H9 (cell line): ENCODE results near the gene STT3B. TPM values are rescaled to one million over a fixed set of nuclear protein-coding genes. Genes with fewer than 3 reads are reported as not detected.
A peak's percentile ranks its signal among the peaks of the same experiment; 100 is the strongest.

ENCODE experiments used
- DNase-seq: peaks from one replicate; pipeline ENCODE4 v3.0.0-alpha.2; 2017
- H2AFZ ChIP-seq: one replicate; pipeline ENCODE4 v1.6.1; 2013; ENCODE audit warnings: mild to moderate bottlenecking, low read length, control low read depth, moderate library complexity
- H2AK5ac ChIP-seq: 2 replicates; pipeline ENCODE4 v1.6.1; 2013; ENCODE audit warnings: low read length, control low read depth, mixed read lengths; ENCODE audit not compliant: insufficient read length
- H2BK120ac ChIP-seq: one replicate; pipeline ENCODE4 v1.6.1; 2013; ENCODE audit warnings: low read depth, mild to moderate bottlenecking, low read length, control low read depth, inconsistent platforms; ENCODE audit not compliant: poor library complexity, severe bottlenecking
- H2BK12ac ChIP-seq: 2 replicates; pipeline ENCODE4 v1.6.1; 2013; ENCODE audit warnings: low read length, control low read depth, mixed read lengths, low read depth; ENCODE audit not compliant: insufficient read length
- H2BK15ac ChIP-seq: 2 replicates; pipeline ENCODE4 v1.6.1; 2013; ENCODE audit warnings: low read depth, low read length, control low read depth
- H2BK20ac ChIP-seq: one replicate; pipeline ENCODE4 v1.6.1; 2013; ENCODE audit warnings: low read depth, mild to moderate bottlenecking, low read length, control low read depth, inconsistent platforms; ENCODE audit not compliant: poor library complexity, severe bottlenecking
- H2BK5ac ChIP-seq: 2 replicates; pipeline ENCODE4 v1.6.1; 2013; ENCODE audit warnings: low read length, control low read depth, mixed read lengths; ENCODE audit not compliant: insufficient read length
- H3K14ac ChIP-seq: 2 replicates; pipeline ENCODE4 v1.6.1; 2013; ENCODE audit warnings: low read length, control low read depth; ENCODE audit not compliant: insufficient read depth
- H3K18ac ChIP-seq: 2 replicates; pipeline ENCODE4 v1.6.1; 2013; ENCODE audit warnings: low read depth, mild to moderate bottlenecking, mixed read lengths, low read length, control low read depth; ENCODE audit not compliant: insufficient read length
- H3K23ac ChIP-seq: 2 replicates; pipeline ENCODE4 v1.6.1; 2013; ENCODE audit warnings: low read length, control low read depth, mixed read lengths, low read depth; ENCODE audit not compliant: insufficient read length
- H3K23me2 ChIP-seq: 2 replicates; pipeline ENCODE4 v1.6.1; 2013; ENCODE audit warnings: low read depth, mild to moderate bottlenecking, mixed read lengths, low read length, control low read depth; ENCODE audit not compliant: insufficient read length, poor library complexity, severe bottlenecking
- H3K27ac ChIP-seq: 2 replicates; pipeline ENCODE4 v1.5.1; 2013; ENCODE audit warnings: low read length, control low read depth, mixed read lengths, low read depth; ENCODE audit not compliant: insufficient read length
- H3K27me3 ChIP-seq: 2 replicates; pipeline ENCODE4 v1.6.1; 2013; ENCODE audit warnings: low read length, control low read depth, inconsistent platforms; ENCODE audit not compliant: insufficient read depth
- H3K4ac ChIP-seq: 2 replicates; pipeline ENCODE4 v1.6.1; 2013; ENCODE audit warnings: low read depth, mild to moderate bottlenecking, control low read depth, inconsistent platforms, low read length, moderate library complexity
- H3K4me1 ChIP-seq: 2 replicates; pipeline ENCODE4 v1.6.1; 2013; ENCODE audit warnings: low read length, control low read depth, inconsistent platforms; ENCODE audit not compliant: insufficient read depth
- H3K4me2 ChIP-seq: 2 replicates; pipeline ENCODE4 v1.6.1; 2013; ENCODE audit warnings: low read length, control low read depth, mixed read lengths; ENCODE audit not compliant: insufficient read length, insufficient read depth
- H3K56ac ChIP-seq: 2 replicates; pipeline ENCODE4 v1.6.1; 2013; ENCODE audit warnings: low read depth, mild to moderate bottlenecking, mixed read lengths, low read length, control low read depth; ENCODE audit not compliant: insufficient read length
- H3K79me1 ChIP-seq: 2 replicates; pipeline ENCODE4 v1.6.1; 2013; ENCODE audit warnings: low read depth, mild to moderate bottlenecking, moderate library complexity, low read length, control low read depth, inconsistent platforms; ENCODE audit not compliant: insufficient read depth, poor library complexity, severe bottlenecking
- H3K79me2 ChIP-seq: 2 replicates; pipeline ENCODE4 v1.6.1; 2013; ENCODE audit warnings: low read length, control low read depth, inconsistent platforms; ENCODE audit not compliant: insufficient read depth
- H3K9ac ChIP-seq: 2 replicates; pipeline ENCODE4 v1.6.1; 2013; ENCODE audit warnings: low read length, control low read depth, mixed read lengths; ENCODE audit not compliant: insufficient read length; ENCODE audit errors: extremely low read depth
- H3K9me3 ChIP-seq: one replicate; pipeline ENCODE4 v1.6.1; 2013; ENCODE audit warnings: low read depth, low read length, inconsistent platforms; ENCODE audit not compliant: control insufficient read depth
- H3T11ph ChIP-seq: one replicate; pipeline ENCODE4 v1.6.1; 2013; ENCODE audit warnings: mild to moderate bottlenecking, low read length, control low read depth, inconsistent platforms
- H4K20me1 ChIP-seq: one replicate; pipeline ENCODE4 v1.6.1; 2013; ENCODE audit not compliant: control insufficient read depth, insufficient read length, insufficient read depth
- H4K5ac ChIP-seq: 2 replicates; pipeline ENCODE4 v1.6.1; 2013; ENCODE audit warnings: low read depth, mild to moderate bottlenecking, mixed read lengths, low read length, control low read depth; ENCODE audit not compliant: insufficient read length
- H4K8ac ChIP-seq: replicated peaks from 2 replicates; pipeline ENCODE4 v1.6.1; 2013; ENCODE audit warnings: low read length, control low read depth, mixed read lengths, low read depth; ENCODE audit not compliant: insufficient read length
- H4K91ac ChIP-seq: 2 replicates; pipeline ENCODE4 v1.6.1; 2013; ENCODE audit warnings: low read depth, mild to moderate bottlenecking, moderate library complexity, mixed read lengths, low read length, control low read depth; ENCODE audit not compliant: insufficient read length
- H3K27ac Mint-ChIP-seq, 3 experiments: 2 replicates in 2 of 3; 3 replicates in 1 of 3; pipeline ENCODE4 v1.8.0; 2020 to 2021; ENCODE audit warnings: mixed read lengths in 3 of 3, mild to moderate bottlenecking in 1 of 3, moderate library complexity in 1 of 3
- H3K27me3 Mint-ChIP-seq: 2 replicates; pipeline ENCODE4 v1.8.0; 2021; ENCODE audit warnings: low read depth, mild to moderate bottlenecking, moderate library complexity, mixed read lengths
- H3K36me3 Mint-ChIP-seq, 3 experiments: 2 replicates in 2 of 3; 3 replicates in 1 of 3; pipeline ENCODE4 v1.8.0; 2020 to 2021; ENCODE audit warnings: low read depth in 3 of 3, mixed read lengths in 3 of 3; ENCODE audit not compliant: insufficient read depth in 1 of 3
- H3K4me1 Mint-ChIP-seq, 2 experiments: 2 replicates each; pipeline ENCODE4 v1.8.0; 2020; ENCODE audit warnings: mixed read lengths in 2 of 2
- H3K4me3 Mint-ChIP-seq, 2 experiments: 2 replicates in 1 of 2; 3 replicates in 1 of 2; pipeline ENCODE4 v1.8.0; 2020 to 2021; ENCODE audit warnings: mild to moderate bottlenecking in 2 of 2, mixed read lengths in 2 of 2, moderate library complexity in 1 of 2
- H3K9me3 Mint-ChIP-seq, 2 experiments: 2 replicates in 1 of 2; 3 replicates in 1 of 2; pipeline ENCODE4 v1.8.0; 2020; ENCODE audit warnings: mild to moderate bottlenecking in 2 of 2, mixed read lengths in 2 of 2, moderate library complexity in 1 of 2
- WGBS: extraction: QIAGEN DNeasy Blood & Tissue Kit; methylation state at CpG from one replicate; pipeline ENCODE4 v1.1.7; 2013; ENCODE audit warnings: missing lambda C conversion rate, low lambda C conversion rate, mixed read lengths; ENCODE audit not compliant: insufficient read length; ENCODE audit errors: extremely low coverage; 5-methylcytosine and 5-hydroxymethylcytosine counted together
- total RNA-seq: library from RNA; stranded (reverse); gene quantifications from 2 replicates; pipeline ENCODE4 v1.2.1, GENCODE V29; 2021
- TF ChIP-seq, protein P1 (sequence below): fragments of 200-600 bp; sonication (generic); conservative IDR thresholded peaks from 3 replicates; pipeline ENCODE4 v1.8.0; 2021; ENCODE audit warnings: antibody characterized with exemption, mild to moderate bottlenecking

The STT3B gene
- total RNA-seq, 1 experiment from 2014 or later: 79.9 TPM

GRCh38 chr3:31562525-31562924 lies 29.8 kb downstream of the STT3B start:
- no peak overlapping the region for H4K91ac ChIP-seq
- peak; percentile 88 for DNase-seq
- no peak overlapping the region for H3K18ac ChIP-seq
- Mint-ChIP-seq H3K4me3 (no peak overlapping the region), H3K9me3 (no peaks in the 10 kb centered on the region), H3K36me3 (no peaks in the 10 kb centered on the region), H3K27ac (peak overlapping the region in 2 of 3 experiments; percentile 21 to 81; a peak in 5 of 7 replicates), H3K4me1 (peaks cover 24 to 43% of the 10 kb centered on the region in 2 experiments), H3K27me3 (no peaks in the 10 kb centered on the region)
- no peaks in the 10 kb centered on the region for H3K23me2 ChIP-seq
- TF ChIP-seq, protein P1, sequence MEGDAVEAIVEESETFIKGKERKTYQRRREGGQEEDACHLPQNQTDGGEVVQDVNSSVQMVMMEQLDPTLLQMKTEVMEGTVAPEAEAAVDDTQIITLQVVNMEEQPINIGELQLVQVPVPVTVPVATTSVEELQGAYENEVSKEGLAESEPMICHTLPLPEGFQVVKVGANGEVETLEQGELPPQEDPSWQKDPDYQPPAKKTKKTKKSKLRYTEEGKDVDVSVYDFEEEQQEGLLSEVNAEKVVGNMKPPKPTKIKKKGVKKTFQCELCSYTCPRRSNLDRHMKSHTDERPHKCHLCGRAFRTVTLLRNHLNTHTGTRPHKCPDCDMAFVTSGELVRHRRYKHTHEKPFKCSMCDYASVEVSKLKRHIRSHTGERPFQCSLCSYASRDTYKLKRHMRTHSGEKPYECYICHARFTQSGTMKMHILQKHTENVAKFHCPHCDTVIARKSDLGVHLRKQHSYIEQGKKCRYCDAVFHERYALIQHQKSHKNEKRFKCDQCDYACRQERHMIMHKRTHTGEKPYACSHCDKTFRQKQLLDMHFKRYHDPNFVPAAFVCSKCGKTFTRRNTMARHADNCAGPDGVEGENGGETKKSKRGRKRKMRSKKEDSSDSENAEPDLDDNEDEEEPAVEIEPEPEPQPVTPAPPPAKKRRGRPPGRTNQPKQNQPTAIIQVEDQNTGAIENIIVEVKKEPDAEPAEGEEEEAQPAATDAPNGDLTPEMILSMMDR: peak; percentile 69
- H3K9ac ChIP-seq: no peak overlapping the region
- H4K5ac ChIP-seq: no peak overlapping the region
- H2BK5ac ChIP-seq: no peak overlapping the region
- no peaks in the 10 kb centered on the region for H3K9me3 ChIP-seq
- WGBS: no CpG with 5 or more reads among the region's 8 CpGs
- H3K27ac ChIP-seq: no peak overlapping the region
- H2AFZ ChIP-seq: no peak overlapping the region
- H4K20me1 ChIP-seq: peaks cover 3% of the 10 kb centered on the region
- H3K56ac ChIP-seq: no peak overlapping the region
- H3T11ph ChIP-seq: no peak overlapping the region
- no peak overlapping the region for H2AK5ac ChIP-seq
- no peak overlapping the region for H3K4ac ChIP-seq
- H4K8ac ChIP-seq: no peak overlapping the region
- no peak overlapping the region for H2BK12ac ChIP-seq
- H3K4me2 ChIP-seq: no peak overlapping the region
- H3K27me3 ChIP-seq: no peaks in the 10 kb centered on the region
- no peak overlapping the region for H2BK15ac ChIP-seq
- no peak overlapping the region for H2BK20ac ChIP-seq
- H3K23ac ChIP-seq: no peak overlapping the region
- H3K4me1 ChIP-seq: peaks cover 5% of the 10 kb centered on the region; the same call in 1 of the 2 replicates
- no peak overlapping the region for H2BK120ac ChIP-seq
- peaks cover 2% of the 10 kb centered on the region for H3K79me1 ChIP-seq
- H3K14ac ChIP-seq: no peak overlapping the region
- H3K79me2 ChIP-seq: peaks cover 16% of the 10 kb centered on the region; the same call in 1 of the 2 replicates
